HepG2 (cell line): ENCODE results near the gene GNL2. TPM values are rescaled to one million over a fixed set of nuclear protein-coding genes. Genes with fewer than 3 reads are reported as not detected.

Source experiments
- FOXC1 ChIP-seq: sonication (generic); formaldehyde crosslinking; IDR thresholded peaks from 2 replicates; pipeline ENCODE4 v1.8.0; 2022; ENCODE audit warnings: mild to moderate bottlenecking, missing genetic modification reagents, borderline replicate concordance
- FOXK2 ChIP-seq: fragments of 450-650 bp; IDR thresholded peaks from 2 replicates; pipeline ENCODE4 v1.6.1; 2016
- HCFC1 ChIP-seq: fragments of 150-350 bp; IDR thresholded peaks from 2 replicates; pipeline ENCODE4 v1.6.1; 2014; ENCODE audit warnings: low read depth, low read length
- MEF2D ChIP-seq: sonication (generic); formaldehyde crosslinking; IDR thresholded peaks from 2 replicates; pipeline ENCODE4 v1.5.1; 2020; ENCODE audit warnings: mild to moderate bottlenecking, missing genetic modification reagents
- NONO ChIP-seq, 2 experiments: fragments of 450-650 bp in 1 of 2; sonication (generic) in 1 of 2; formaldehyde crosslinking in 1 of 2; IDR thresholded peaks in 1 of 2; conservative IDR thresholded peaks in 1 of 2; 2 replicates each; pipeline versions ENCODE4 v1.6.1 to v1.8.0; 2017 to 2022; ENCODE audit warnings: mild to moderate bottlenecking in 1 of 2, missing genetic modification reagents in 1 of 2, moderate library complexity in 1 of 2
- PLRG1 ChIP-seq: fragments of 450-650 bp; conservative IDR thresholded peaks from 2 replicates; pipeline ENCODE4 v1.6.1; 2016
- SALL2 ChIP-seq: sonication (generic); formaldehyde crosslinking; IDR thresholded peaks from 2 replicates; pipeline ENCODE4 v1.8.1; 2023; ENCODE audit warnings: mild to moderate bottlenecking, missing genetic modification reagents, inconsistent platforms
- SETDB1 ChIP-seq: sonication (generic); formaldehyde crosslinking; IDR thresholded peaks from 2 replicates; pipeline ENCODE4 v1.5.1; 2020; ENCODE audit warnings: missing genetic modification reagents, mild to moderate bottlenecking, borderline replicate concordance
- TARDBP ChIP-seq: sonication (generic); formaldehyde crosslinking; IDR thresholded peaks from 2 replicates; pipeline ENCODE4 v1.8.0; 2022; ENCODE audit warnings: mild to moderate bottlenecking, missing genetic modification reagents
- XRCC5 ChIP-seq: fragments of 200-400 bp; formaldehyde crosslinking; optimal IDR thresholded peaks from 2 replicates; pipeline ENCODE3; 2017; ENCODE audit warnings: mild to moderate bottlenecking, low read length
- ZNF674 ChIP-seq: sonication (generic); formaldehyde crosslinking; IDR thresholded peaks from 2 replicates; pipeline ENCODE4 v1.5.0; 2020; ENCODE audit warnings: low read depth, mild to moderate bottlenecking, missing genetic modification reagents
- ZNF761 ChIP-seq: sonication (generic); formaldehyde crosslinking; conservative IDR thresholded peaks from 2 replicates; pipeline ENCODE4 v1.4.0; 2020; ENCODE audit warnings: mild to moderate bottlenecking, missing genetic modification reagents
- ZSCAN30 ChIP-seq: sonication (generic); formaldehyde crosslinking; IDR thresholded peaks from 2 replicates; pipeline ENCODE4 v1.5.0; 2020; ENCODE audit warnings: mild to moderate bottlenecking, missing genetic modification reagents
- polyA plus RNA-seq, 8 experiments: library from polyadenylated mRNA; depleted of rRNA in 3 of 8; stranded (reverse) in 7 of 8; unstranded in 1 of 8; fragments of >200 nt; fragmentation: Illumina TruSeq in 4 of 8; extraction: Trizol in 4 of 8; gene quantifications; 2 replicates each; pipeline versions ENCODE4 v1.2.1 to v1.2.3, GENCODE V29; 2011 to 2016; ENCODE audit warnings: low read depth in 4 of 8, missing spikeins in 1 of 8, mixed read lengths in 1 of 8; ENCODE audit not compliant: insufficient read depth in 1 of 8
- total RNA-seq, 5 experiments: library from RNA; depleted of rRNA; stranded (reverse); fragments of >200 nt; fragmentation: Illumina TruSeq; extraction: Trizol; gene quantifications; 2 replicates each; pipeline ENCODE4 v1.2.3, GENCODE V29; 2016; ENCODE audit warnings: low read depth in 1 of 5
- TF ChIP-seq, protein P1 (sequence below): sonication (generic); formaldehyde crosslinking; IDR thresholded peaks from 2 replicates; pipeline ENCODE4 v1.4.0; 2020; ENCODE audit warnings: missing genetic modification reagents, borderline replicate concordance
- TF ChIP-seq, protein P2 (sequence below): sonication (generic); formaldehyde crosslinking; IDR thresholded peaks from 2 replicates; pipeline ENCODE4 v1.4.0; 2020; ENCODE audit warnings: mild to moderate bottlenecking, missing genetic modification reagents
- TF ChIP-seq, protein P3 (sequence below): sonication (generic); formaldehyde crosslinking; IDR thresholded peaks from 2 replicates; pipeline ENCODE4 v1.5.1; 2020; ENCODE audit warnings: mild to moderate bottlenecking, missing genetic modification reagents, borderline replicate concordance
- TF ChIP-seq, protein P4 (sequence below): sonication (generic); formaldehyde crosslinking; IDR thresholded peaks from 2 replicates; pipeline ENCODE4 v1.8.1; 2023; ENCODE audit warnings: mild to moderate bottlenecking, missing genetic modification reagents
- TF ChIP-seq, protein P5 (sequence below): sonication (generic); formaldehyde crosslinking; IDR thresholded peaks from 2 replicates; pipeline ENCODE4 v1.4.0; 2020; ENCODE audit warnings: missing genetic modification reagents, mild to moderate bottlenecking, borderline replicate concordance

Gene GNL2
- total and polyA plus RNA-seq, 2 of the 13 experiments (the other 11 are each of a cell fraction or from before 2014, with no cell fraction given), result 32.1 to 72.1 TPM

DNA sequence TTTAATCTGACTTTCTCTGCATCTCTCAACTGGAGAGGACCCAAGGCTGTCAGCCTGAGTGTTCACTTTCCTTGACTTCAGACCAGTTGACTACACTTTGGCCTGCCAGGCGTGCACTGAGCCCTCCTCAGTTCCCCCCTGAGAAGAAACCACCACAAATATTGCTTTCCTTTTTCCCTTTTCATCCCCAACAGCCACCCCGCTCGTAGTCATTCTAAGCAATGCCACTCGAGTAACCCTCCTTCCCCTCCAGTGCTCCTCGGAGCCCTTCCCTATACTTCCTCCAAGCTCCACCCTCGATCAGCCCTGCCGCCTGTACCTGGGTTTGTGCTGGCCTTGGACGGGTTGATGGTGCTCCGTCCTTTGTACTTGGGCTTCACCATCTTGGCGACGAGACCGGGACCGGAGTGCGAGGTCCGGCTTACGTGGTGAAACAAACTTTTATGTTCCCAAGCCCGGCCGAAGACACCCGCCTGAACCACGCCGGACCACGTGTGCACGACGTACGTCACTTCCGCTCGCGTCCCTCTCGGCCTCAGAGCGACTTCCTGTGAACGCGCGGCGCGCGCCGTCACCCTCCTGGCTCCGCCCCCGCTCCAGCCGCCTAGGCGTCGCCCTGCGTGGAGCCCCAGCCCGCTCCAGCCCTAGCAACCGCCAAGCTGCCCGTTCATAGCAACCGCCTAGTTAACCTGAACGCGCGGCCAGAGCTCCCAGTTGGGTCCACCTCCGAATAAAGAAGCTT is at the start of gene GNL2 (continued):
- TF ChIP-seq, protein P1, sequence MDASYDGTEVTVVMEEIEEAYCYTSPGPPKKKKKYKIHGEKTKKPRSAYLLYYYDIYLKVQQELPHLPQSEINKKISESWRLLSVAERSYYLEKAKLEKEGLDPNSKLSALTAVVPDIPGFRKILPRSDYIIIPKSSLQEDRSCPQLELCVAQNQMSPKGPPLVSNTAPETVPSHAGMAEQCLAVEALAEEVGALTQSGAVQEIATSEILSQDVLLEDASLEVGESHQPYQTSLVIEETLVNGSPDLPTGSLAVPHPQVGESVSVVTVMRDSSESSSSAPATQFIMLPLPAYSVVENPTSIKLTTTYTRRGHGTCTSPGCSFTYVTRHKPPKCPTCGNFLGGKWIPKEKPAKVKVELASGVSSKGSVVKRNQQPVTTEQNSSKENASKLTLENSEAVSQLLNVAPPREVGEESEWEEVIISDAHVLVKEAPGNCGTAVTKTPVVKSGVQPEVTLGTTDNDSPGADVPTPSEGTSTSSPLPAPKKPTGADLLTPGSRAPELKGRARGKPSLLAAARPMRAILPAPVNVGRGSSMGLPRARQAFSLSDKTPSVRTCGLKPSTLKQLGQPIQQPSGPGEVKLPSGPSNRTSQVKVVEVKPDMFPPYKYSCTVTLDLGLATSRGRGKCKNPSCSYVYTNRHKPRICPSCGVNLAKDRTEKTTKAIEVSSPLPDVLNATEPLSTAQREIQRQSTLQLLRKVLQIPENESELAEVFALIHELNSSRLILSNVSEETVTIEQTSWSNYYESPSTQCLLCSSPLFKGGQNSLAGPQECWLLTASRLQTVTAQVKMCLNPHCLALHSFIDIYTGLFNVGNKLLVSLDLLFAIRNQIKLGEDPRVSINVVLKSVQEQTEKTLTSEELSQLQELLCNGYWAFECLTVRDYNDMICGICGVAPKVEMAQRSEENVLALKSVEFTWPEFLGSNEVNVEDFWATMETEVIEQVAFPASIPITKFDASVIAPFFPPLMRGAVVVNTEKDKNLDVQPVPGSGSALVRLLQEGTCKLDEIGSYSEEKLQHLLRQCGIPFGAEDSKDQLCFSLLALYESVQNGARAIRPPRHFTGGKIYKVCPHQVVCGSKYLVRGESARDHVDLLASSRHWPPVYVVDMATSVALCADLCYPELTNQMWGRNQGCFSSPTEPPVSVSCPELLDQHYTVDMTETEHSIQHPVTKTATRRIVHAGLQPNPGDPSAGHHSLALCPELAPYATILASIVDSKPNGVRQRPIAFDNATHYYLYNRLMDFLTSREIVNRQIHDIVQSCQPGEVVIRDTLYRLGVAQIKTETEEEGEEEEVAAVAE (CRISPR knock-in tag), result no peak; the same call in 1 of the 2 replicates
- TF ChIP-seq TARDBP (CRISPR knock-in tag) (peak; percentile 67; the same call in 1 of the 2 replicates), SETDB1 (CRISPR knock-in tag) (no peak), NONO (IDR thresholded peaks at IDR 0.05) (no peak), NONO (CRISPR knock-in tag; conservative IDR thresholded peaks at IDR 0.05) (no peak), MEF2D (CRISPR knock-in tag) (peak; percentile 51; the same call in 1 of the 2 replicates), XRCC5 (peak; percentile 45), PLRG1 (no peak), FOXC1 (CRISPR knock-in tag) (peak; percentile 87), ZNF674 (CRISPR knock-in tag) (peak; percentile 98), HCFC1 (peak; percentile 50; the same call in 1 of the 2 replicates), ZSCAN30 (no peak), SALL2 (peak; percentile 86; the same call in 1 of the 2 replicates), ZNF761 (CRISPR knock-in tag) (0 out of 2 replicates have a peak, but pooled peaks have one; percentile 49), FOXK2 (no peak)
- TF ChIP-seq, protein P2, sequence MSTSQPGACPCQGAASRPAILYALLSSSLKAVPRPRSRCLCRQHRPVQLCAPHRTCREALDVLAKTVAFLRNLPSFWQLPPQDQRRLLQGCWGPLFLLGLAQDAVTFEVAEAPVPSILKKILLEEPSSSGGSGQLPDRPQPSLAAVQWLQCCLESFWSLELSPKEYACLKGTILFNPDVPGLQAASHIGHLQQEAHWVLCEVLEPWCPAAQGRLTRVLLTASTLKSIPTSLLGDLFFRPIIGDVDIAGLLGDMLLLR, result peak; percentile 96; the same call in 1 of the 2 replicates
- TF ChIP-seq, protein P3, sequence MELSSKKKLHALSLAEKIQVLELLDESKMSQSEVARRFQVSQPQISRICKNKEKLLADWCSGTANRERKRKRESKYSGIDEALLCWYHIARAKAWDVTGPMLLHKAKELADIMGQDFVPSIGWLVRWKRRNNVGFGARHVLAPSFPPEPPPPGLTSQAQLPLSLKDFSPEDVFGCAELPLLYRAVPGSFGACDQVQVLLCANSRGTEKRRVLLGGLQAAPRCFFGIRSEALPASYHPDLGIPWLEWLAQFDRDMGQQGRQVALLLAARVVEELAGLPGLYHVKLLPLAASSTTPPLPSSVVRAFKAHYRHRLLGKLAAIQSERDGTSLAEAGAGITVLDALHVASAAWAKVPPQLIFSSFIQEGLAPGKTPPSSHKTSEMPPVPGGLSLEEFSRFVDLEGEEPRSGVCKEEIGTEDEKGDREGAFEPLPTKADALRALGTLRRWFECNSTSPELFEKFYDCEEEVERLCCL (CRISPR knock-in tag), result peak; percentile 90; the same call in 1 of the 2 replicates
- TF ChIP-seq, protein P4, sequence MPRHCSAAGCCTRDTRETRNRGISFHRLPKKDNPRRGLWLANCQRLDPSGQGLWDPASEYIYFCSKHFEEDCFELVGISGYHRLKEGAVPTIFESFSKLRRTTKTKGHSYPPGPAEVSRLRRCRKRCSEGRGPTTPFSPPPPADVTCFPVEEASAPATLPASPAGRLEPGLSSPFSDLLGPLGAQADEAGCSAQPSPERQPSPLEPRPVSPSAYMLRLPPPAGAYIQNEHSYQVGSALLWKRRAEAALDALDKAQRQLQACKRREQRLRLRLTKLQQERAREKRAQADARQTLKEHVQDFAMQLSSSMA, result no peak
- TF ChIP-seq, protein P5, sequence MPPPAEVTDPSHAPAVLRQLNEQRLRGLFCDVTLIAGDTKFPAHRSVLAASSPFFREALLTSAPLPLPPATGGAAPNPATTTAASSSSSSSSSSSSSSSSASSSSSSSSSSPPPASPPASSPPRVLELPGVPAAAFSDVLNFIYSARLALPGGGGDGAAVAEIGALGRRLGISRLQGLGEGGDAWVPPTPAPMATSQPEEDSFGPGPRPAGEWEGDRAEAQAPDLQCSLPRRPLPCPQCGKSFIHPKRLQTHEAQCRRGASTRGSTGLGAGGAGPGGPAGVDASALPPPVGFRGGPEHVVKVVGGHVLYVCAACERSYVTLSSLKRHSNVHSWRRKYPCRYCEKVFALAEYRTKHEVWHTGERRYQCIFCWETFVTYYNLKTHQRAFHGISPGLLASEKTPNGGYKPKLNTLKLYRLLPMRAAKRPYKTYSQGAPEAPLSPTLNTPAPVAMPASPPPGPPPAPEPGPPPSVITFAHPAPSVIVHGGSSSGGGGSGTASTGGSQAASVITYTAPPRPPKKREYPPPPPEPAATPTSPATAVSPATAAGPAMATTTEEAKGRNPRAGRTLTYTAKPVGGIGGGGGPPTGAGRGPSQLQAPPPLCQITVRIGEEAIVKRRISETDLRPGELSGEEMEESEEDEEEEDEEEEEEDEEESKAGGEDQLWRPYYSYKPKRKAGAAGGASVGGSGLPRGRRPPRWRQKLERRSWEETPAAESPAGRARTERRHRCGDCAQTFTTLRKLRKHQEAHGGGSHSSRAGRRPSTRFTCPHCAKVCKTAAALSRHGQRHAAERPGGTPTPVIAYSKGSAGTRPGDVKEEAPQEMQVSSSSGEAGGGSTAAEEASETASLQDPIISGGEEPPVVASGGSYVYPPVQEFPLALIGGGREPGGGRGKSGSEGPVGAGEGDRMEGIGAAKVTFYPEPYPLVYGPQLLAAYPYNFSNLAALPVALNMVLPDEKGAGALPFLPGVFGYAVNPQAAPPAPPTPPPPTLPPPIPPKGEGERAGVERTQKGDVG (CRISPR knock-in tag), result peak; percentile 84; the same call in 1 of the 2 replicates
